Suprapubic skin (tissue), 4 donors: ENCODE results near the gene RELN.

Experiments used
- POLR2A ChIP-seq, 2 donors: fragments of 450-650 bp; IDR thresholded peaks; one replicate each; pipeline ENCODE4 v1.6.1; 2017; ENCODE audit warnings: antibody characterized with exemption in 2 of 2, mild to moderate bottlenecking in 2 of 2, moderate library complexity in 2 of 2
- POLR2AphosphoS5 ChIP-seq, 3 donors: sonication (generic); formaldehyde crosslinking; IDR thresholded peaks; one replicate each; pipeline ENCODE4 v1.6.1; 2017; ENCODE audit warnings: antibody characterized with exemption in 3 of 3
- TF ChIP-seq, protein P1 (sequence below), 2 donors: fragments of 200-600 bp in 1 of 2; fragments of 450-650 bp in 1 of 2; sonication (generic) in 1 of 2; IDR thresholded peaks; one replicate each; pipeline ENCODE4 v1.5.1; 2016 to 2019; ENCODE audit warnings: antibody characterized with exemption in 2 of 2, mild to moderate bottlenecking in 1 of 2, moderate library complexity in 1 of 2

DNA sequence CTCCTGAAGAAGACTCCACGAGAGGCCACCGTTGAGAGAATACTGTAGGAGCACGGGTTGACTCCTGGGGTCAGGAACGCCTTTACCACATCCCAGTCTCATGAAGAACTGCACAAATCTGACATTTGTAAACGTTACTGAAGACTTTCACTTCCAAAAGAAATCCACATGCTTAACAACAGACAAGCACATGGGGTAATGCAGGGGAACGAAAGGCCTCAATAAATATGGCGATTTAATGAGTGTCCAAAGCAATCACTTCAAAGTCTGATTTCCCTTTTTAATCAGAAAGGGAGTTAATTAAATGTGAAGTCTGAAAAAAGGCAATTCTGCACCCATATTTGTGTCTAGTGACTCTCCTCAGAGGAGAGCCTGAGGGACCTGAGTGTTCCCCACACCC lies 449.1 kb downstream of the RELN start:
- TF ChIP-seq, protein P1, sequence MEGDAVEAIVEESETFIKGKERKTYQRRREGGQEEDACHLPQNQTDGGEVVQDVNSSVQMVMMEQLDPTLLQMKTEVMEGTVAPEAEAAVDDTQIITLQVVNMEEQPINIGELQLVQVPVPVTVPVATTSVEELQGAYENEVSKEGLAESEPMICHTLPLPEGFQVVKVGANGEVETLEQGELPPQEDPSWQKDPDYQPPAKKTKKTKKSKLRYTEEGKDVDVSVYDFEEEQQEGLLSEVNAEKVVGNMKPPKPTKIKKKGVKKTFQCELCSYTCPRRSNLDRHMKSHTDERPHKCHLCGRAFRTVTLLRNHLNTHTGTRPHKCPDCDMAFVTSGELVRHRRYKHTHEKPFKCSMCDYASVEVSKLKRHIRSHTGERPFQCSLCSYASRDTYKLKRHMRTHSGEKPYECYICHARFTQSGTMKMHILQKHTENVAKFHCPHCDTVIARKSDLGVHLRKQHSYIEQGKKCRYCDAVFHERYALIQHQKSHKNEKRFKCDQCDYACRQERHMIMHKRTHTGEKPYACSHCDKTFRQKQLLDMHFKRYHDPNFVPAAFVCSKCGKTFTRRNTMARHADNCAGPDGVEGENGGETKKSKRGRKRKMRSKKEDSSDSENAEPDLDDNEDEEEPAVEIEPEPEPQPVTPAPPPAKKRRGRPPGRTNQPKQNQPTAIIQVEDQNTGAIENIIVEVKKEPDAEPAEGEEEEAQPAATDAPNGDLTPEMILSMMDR (IDR thresholded peaks at IDR 0.05) = no peak
- TF ChIP-seq POLR2A (IDR thresholded peaks at IDR 0.05) (no peak), POLR2AphosphoS5 (IDR thresholded peaks at IDR 0.05) (no peak)
